ENCODE data around the gene RBSN. TPM values are rescaled to one million over a fixed set of nuclear protein-coding genes. Genes with fewer than 3 reads are reported as not detected.

Gene RBSN
- 25.1 and 36.3 TPM in 2 replicates for total RNA-seq

DNA sequence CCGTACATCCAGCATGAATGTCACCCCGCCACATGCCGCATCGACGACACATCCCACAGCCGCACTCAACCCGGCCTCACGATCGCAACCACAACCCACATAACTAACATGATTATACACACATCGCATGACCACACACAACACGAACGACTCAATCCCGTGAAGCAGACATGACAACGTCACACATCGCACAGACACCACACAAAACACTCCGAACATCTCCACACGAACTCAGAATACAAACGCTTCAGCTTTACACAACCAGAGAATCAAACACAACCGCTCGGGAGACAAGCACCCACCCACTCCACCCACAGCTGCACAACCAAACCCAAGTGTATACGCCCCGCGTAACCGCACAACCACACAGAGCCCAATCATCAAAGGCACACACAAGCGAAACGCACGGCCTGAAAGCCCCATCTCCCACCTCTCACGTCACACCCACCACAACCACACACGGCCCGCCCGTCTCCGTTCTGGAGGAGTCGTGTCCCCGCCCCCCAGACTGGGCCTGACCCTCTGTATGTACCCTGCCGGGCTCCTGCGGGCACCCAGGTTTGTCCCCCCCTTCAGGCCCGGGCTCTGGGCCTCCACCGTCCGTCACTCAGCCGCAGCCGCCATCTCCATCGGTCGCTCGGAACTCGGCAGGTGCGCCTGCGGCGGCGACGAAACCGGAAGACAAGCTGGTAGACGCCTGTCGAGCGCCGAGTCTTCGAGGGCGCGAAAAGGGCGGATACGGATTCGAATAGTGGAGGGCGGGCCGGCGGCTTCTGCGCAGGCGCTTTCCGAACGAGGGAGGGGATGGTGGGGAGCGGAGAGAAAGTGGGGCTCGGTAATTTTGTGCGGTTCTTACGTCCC, at the start of gene RBSN:
Gene RBSN (minus strand): TSS at position 646 of the 861 bp plus-strand sequence. CDS start 3,028 bp downstream, outside the sequence.

DNA sequence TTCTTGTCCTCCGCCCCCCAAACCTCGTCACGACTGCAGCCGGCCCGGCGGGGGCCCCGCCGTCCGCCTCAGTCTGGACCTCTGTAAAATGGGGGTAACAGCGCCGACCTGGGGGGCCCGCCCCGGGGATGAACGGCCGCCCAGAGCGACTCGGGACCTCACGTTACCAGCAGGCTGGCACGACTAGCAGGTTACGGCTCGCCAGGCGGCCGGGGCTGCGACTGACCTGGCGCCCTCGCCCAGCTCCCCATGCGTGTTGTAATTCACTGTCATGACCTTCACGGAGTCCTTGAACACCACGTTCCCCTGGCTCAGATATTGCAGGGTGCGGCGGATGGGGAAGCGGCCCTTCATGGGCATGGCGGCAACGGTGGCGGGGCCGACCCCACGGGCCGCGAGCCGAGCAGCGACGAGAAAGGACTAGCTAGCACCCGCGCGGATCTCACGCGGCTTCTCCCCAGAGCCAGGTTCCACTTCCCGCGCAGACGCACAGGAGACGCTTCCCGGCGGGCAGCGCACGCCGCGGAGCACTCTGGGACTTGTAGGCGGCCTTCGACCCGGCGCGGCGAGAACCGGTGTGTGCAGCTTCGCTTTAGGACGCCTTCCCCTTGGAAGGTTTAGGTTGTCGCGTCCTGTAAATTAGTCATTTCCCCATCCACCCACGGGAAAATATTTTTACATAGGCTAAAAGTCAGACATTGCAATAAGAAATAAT, 34.0 kb downstream of the RBSN start, which contains the start of gene MRPS25:
Gene MRPS25 (minus strand): TSS at position 481 of the 715 bp plus-strand sequence. CDS start 121 bp downstream, at position 360.

Other genes starting within 250 kb of the RBSN start
- gene NR2C2, start 151.6 kb downstream of the RBSN start, total RNA-seq, result 34.2 and 39.0 TPM in 2 replicates
- 9.4 and 20.7 TPM in 2 replicates for gene MRPS25, start 33.8 kb downstream of the RBSN start, total RNA-seq
- gene CAPN7, start 107.1 kb upstream of the RBSN start, total RNA-seq, result 61.5 and 69.9 TPM in 2 replicates
- 14.0 and 21.2 TPM in 2 replicates for gene SH3BP5, start 233.4 kb upstream of the RBSN start, total RNA-seq